WERI-Rb-1 (cell line): ENCODE measurements around the gene ANKRD62.

ENCODE experiments used
- DNase-seq: peaks from one replicate; pipeline ENCODE4 v3.0.0-alpha.2; 2020
- H3K27ac ChIP-seq: fragments of 250-450 bp; sonication (Bioruptor Pico); 2 replicates; pipeline ENCODE4 v1.5.1; 2020; ENCODE audit warnings: mild to moderate bottlenecking, moderate library complexity
- H3K27me3 ChIP-seq: fragments of 250-450 bp; sonication (Bioruptor Pico); 2 replicates; pipeline ENCODE4 v1.5.1; 2021; ENCODE audit warnings: mild to moderate bottlenecking, low read depth, moderate library complexity; ENCODE audit not compliant: insufficient read depth, severe bottlenecking
- H3K36me3 ChIP-seq: fragments of 250-450 bp; sonication (Bioruptor Pico); 2 replicates; pipeline ENCODE4 v1.5.1; 2020; ENCODE audit warnings: mild to moderate bottlenecking, moderate library complexity
- H3K4me3 ChIP-seq: 2 replicates; pipeline ENCODE4 v1.5.1; 2011; ENCODE audit warnings: low read depth, mild to moderate bottlenecking, control low read depth, low read length
- H3K9me3 ChIP-seq: fragments of 250-450 bp; sonication (Bioruptor Pico); 2 replicates; pipeline ENCODE4 v1.5.1; 2021; ENCODE audit warnings: mild to moderate bottlenecking, moderate library complexity; ENCODE audit not compliant: severe bottlenecking
- CTCF ChIP-seq: IDR thresholded peaks from 2 replicates; pipeline ENCODE4 v1.5.1; 2011; ENCODE audit warnings: low read depth, mild to moderate bottlenecking, control low read depth, inconsistent platforms, low read length

ANKRD62 gene

GRCh38 chr18:12093520-12094257, at the start of gene ANKRD62:
TSS of gene ANKRD62 (plus strand) at chr18:12093843. CDS start at chr18:12094018, 175 bp downstream.
- no peak for TF ChIP-seq CTCF
- H3K27ac ChIP-seq: no peak within 1 kb of the TSS
- no peak within 1 kb of the TSS for H3K4me3 ChIP-seq
- H3K36me3 ChIP-seq: no peaks in the 10 kb centered on the region
- H3K27me3 ChIP-seq: no peaks in the 10 kb centered on the region
- no peaks in the 10 kb centered on the region for H3K9me3 ChIP-seq
- DNase-seq: no peak

GRCh38 chr18:12044591-12044990, 49.1 kb upstream of the ANKRD62 start:
- no peak overlapping the region for H3K27ac ChIP-seq
- no peak overlapping the region for H3K4me3 ChIP-seq
- no peak for TF ChIP-seq CTCF
- H3K36me3 ChIP-seq: no peaks in the 10 kb centered on the region
- H3K27me3 ChIP-seq: peaks cover 2% of the 10 kb centered on the region
- DNase-seq: no peak
- H3K9me3 ChIP-seq: no peaks in the 10 kb centered on the region

GRCh38 chr18:12046046-12046750, 47.4 kb upstream of the ANKRD62 start:
- no peak for TF ChIP-seq CTCF

GRCh38 chr18:12046751-12047335, 46.8 kb upstream of the ANKRD62 start:
- H3K36me3 ChIP-seq: no peaks in the 10 kb centered on the region
- peaks cover 2% of the 10 kb centered on the region for H3K27me3 ChIP-seq
- TF ChIP-seq CTCF: peak; percentile 53
- H3K27ac ChIP-seq: no peak overlapping the region
- H3K4me3 ChIP-seq: no peak overlapping the region
- DNase-seq: no peak
- no peaks in the 10 kb centered on the region for H3K9me3 ChIP-seq

More at GRCh38 chr18:12046046-12046750, 47.4 kb upstream of the ANKRD62 start:
- H3K27me3 ChIP-seq: peaks cover 2% of the 10 kb centered on the region
- no peaks in the 10 kb centered on the region for H3K9me3 ChIP-seq
- no peaks in the 10 kb centered on the region for H3K36me3 ChIP-seq
- no peak overlapping the region for H3K27ac ChIP-seq
- no peak for DNase-seq
- no peak overlapping the region for H3K4me3 ChIP-seq

- DNase-seq: no peak
- H3K27ac ChIP-seq: no peak overlapping the region
- no peak overlapping the region for H3K4me3 ChIP-seq
- no peaks in the 10 kb centered on the region for H3K36me3 ChIP-seq
- TF ChIP-seq CTCF: no peak
- no peaks in the 10 kb centered on the region for H3K9me3 ChIP-seq
- peaks cover 2% of the 10 kb centered on the region for H3K27me3 ChIP-seq
Observed at GRCh38 chr18:12048010-12048826, 45.4 kb upstream of the ANKRD62 start.
